SK-N-SH (cell line): ENCODE data around the gene LRRC56. TPM values are rescaled to one million over a fixed set of nuclear protein-coding genes. Genes with fewer than 3 reads are reported as not detected.

Experiments
- CTCF ChIA-PET: fragments of 300-600, 350-600 bp; formaldehyde crosslinking; extraction: SDS; loops from one replicate; lab custom pipeline; 2021; lab: Yijun Ruan, JAX
- POLR2A ChIA-PET: fragments of 350-600 bp; sonication (Branson Sonifier 250); formaldehyde crosslinking; extraction: SDS; loops from one replicate; lab custom pipeline; 2020; ENCODE audit warnings: antibody characterized with exemption, inconsistent platforms; lab: Yijun Ruan, JAX
- DNase-seq: peaks from one replicate; pipeline ENCODE4 v3.0.0; 2012
- H2AFZ ChIP-seq: fragments of 200-600 bp; sonication (generic); 2 replicates; pipeline ENCODE4 v1.8.1; 2016; ENCODE audit warnings: antibody characterized with exemption, mild to moderate bottlenecking, low read depth
- H3F3A ChIP-seq: fragments of 200-600 bp; sonication (generic); replicated peaks from 2 replicates; pipeline ENCODE3; 2016; ENCODE audit warnings: antibody characterized with exemption, mild to moderate bottlenecking; ENCODE audit not compliant: insufficient read depth
- H3K27ac ChIP-seq, 2 experiments: fragments of 200-500 bp in 1 of 2; fragments of 200-600 bp in 1 of 2; sonication (Bioruptor generic) in 1 of 2; sonication (generic), shearing (Covaris generic) in 1 of 2; 2 replicates each; pipeline versions ENCODE4 v1.5.1 to v1.6.1; 2014 to 2016; ENCODE audit warnings: low read depth in 2 of 2, inconsistent platforms in 1 of 2, low read length in 1 of 2, mild to moderate bottlenecking in 1 of 2, mixed read lengths in 1 of 2
- H3K27me3 ChIP-seq: fragments of 200-600 bp; sonication (generic), shearing (Covaris generic); 2 replicates; pipeline ENCODE4 v1.6.1; 2016; ENCODE audit warnings: mixed run types; ENCODE audit not compliant: insufficient read depth
- H3K36me3 ChIP-seq, 2 experiments: fragments of 200-500 bp in 1 of 2; fragments of 200-600 bp in 1 of 2; sonication (Bioruptor generic) in 1 of 2; sonication (generic) in 1 of 2; replicated peaks in 1 of 2; 2 replicates each; pipeline versions ENCODE3 to v1.5.1; 2014 to 2016; ENCODE audit warnings: low read length in 1 of 2, mild to moderate bottlenecking in 1 of 2; ENCODE audit not compliant: insufficient read depth in 2 of 2, control insufficient read depth in 1 of 2
- H3K4me1 ChIP-seq, 2 experiments: fragments of 200-500 bp in 1 of 2; fragments of 200-600 bp in 1 of 2; sonication (Bioruptor generic) in 1 of 2; sonication (generic), shearing (Covaris generic) in 1 of 2; 2 replicates each; pipeline versions ENCODE4 v1.5.1 to v1.6.1; 2014 to 2016; ENCODE audit warnings: low read depth in 1 of 2, low read length in 1 of 2, mixed run types in 1 of 2; ENCODE audit not compliant: insufficient read depth in 2 of 2, control insufficient read depth in 1 of 2
- H3K4me2 ChIP-seq: fragments of 200-600 bp; sonication (generic), shearing (Covaris generic); 2 replicates; pipeline ENCODE4 v1.6.1; 2017; ENCODE audit warnings: mixed run types
- H3K4me3 ChIP-seq, 2 experiments: fragments of 200-500 bp in 1 of 2; fragments of 200-600 bp in 1 of 2; sonication (Bioruptor generic) in 1 of 2; sonication (generic), shearing (Covaris generic) in 1 of 2; 2 replicates each; pipeline versions ENCODE4 v1.5.1 to v1.8.1; 2014 to 2016; ENCODE audit warnings: low read depth in 2 of 2, inconsistent platforms in 1 of 2, low read length in 1 of 2, mild to moderate bottlenecking in 1 of 2, mixed read lengths in 1 of 2, moderate library complexity in 1 of 2
- H3K79me2 ChIP-seq: fragments of 200-600 bp; sonication (generic); 2 replicates; pipeline ENCODE4 v1.8.1; 2017; ENCODE audit warnings: mild to moderate bottlenecking; ENCODE audit not compliant: insufficient read depth
- H3K9ac ChIP-seq: fragments of 200-600 bp; sonication (generic); 2 replicates; pipeline ENCODE4 v1.6.1; 2017; ENCODE audit warnings: mixed run types
- H3K9me2 ChIP-seq: fragments of 200-600 bp; sonication (generic); 2 replicates; pipeline ENCODE4 v1.6.1; 2017; ENCODE audit warnings: mixed run types
- H3K9me3 ChIP-seq: fragments of 200-600 bp; sonication (generic); 2 replicates; pipeline ENCODE4 v1.6.1; 2017; ENCODE audit warnings: mixed run types, mild to moderate bottlenecking, moderate library complexity
- H4K20me1 ChIP-seq: fragments of 200-600 bp; sonication (generic); 2 replicates; pipeline ENCODE4 v1.6.1; 2017; ENCODE audit warnings: mild to moderate bottlenecking, mixed run types; ENCODE audit not compliant: insufficient read depth
- EZH2phosphoT487 ChIP-seq: fragments of 200-600 bp; sonication (generic); IDR thresholded peaks from 2 replicates; pipeline ENCODE4 v1.6.1; 2017; ENCODE audit warnings: low read depth, mixed run types, mild to moderate bottlenecking, antibody characterized with exemption, moderate library complexity, borderline replicate concordance
- FOXM1 ChIP-seq: IDR thresholded peaks from 2 replicates; pipeline ENCODE4 v1.4.0; 2012; ENCODE audit warnings: low read depth, mild to moderate bottlenecking
- MXI1 ChIP-seq: IDR thresholded peaks from 2 replicates; pipeline ENCODE4 v1.6.1; 2012; ENCODE audit warnings: mild to moderate bottlenecking, low read depth, low read length, improper control_type of control experiment
- NFIC ChIP-seq: IDR thresholded peaks from 2 replicates; pipeline ENCODE4 v1.4.0; 2012; ENCODE audit warnings: borderline replicate concordance
- PBX3 ChIP-seq: IDR thresholded peaks from 2 replicates; pipeline ENCODE4; 2012
- RCOR1 ChIP-seq: fragments of 150-350 bp; IDR thresholded peaks from 2 replicates; pipeline ENCODE4 v1.6.1; 2017; ENCODE audit warnings: antibody characterized with exemption, low read length
- REST ChIP-seq: IDR thresholded peaks from 2 replicates; pipeline ENCODE4 v1.6.1; 2012; ENCODE audit warnings: mild to moderate bottlenecking, low read depth, low read length, moderate library complexity
- TAF1 ChIP-seq: IDR thresholded peaks from 2 replicates; pipeline ENCODE4 v1.6.1; 2012; ENCODE audit warnings: low read depth, mild to moderate bottlenecking, low read length, moderate library complexity, borderline replicate concordance
- USF1 ChIP-seq: IDR thresholded peaks from 2 replicates; pipeline ENCODE4 v1.4.0; 2012; ENCODE audit warnings: low read depth, borderline replicate concordance
- USF2 ChIP-seq: fragments of 150-350 bp; IDR thresholded peaks from 2 replicates; pipeline ENCODE4 v1.6.1; 2017; ENCODE audit warnings: antibody characterized with exemption, low read length, low read depth, borderline replicate concordance
- ZBTB33 ChIP-seq: IDR thresholded peaks from 2 replicates; pipeline ENCODE4 v1.4.0; 2012; ENCODE audit warnings: low read depth, borderline replicate concordance
- WGBS: methylation state at CpG from one replicate; pipeline ENCODE4 v1.1.6; 2017; ENCODE audit warnings: low lambda C conversion rate; 5-methylcytosine and 5-hydroxymethylcytosine counted together
- polyA plus RNA-seq, 3 experiments: library from polyadenylated mRNA; depleted of rRNA; stranded (reverse); fragments of >200 nt; gene quantifications; 2 replicates each; pipeline ENCODE4 v1.2.3, GENCODE V29; 2012

Gene LRRC56
- polyA plus RNA-seq, 1 of the 3 experiments (the other 2 are of a cell fraction) = 1.2 TPM

GRCh38 chr11:538431-539051, 1.2 kb downstream of the LRRC56 start:
- ChIA-PET CTCF (interaction anchor here (0.9 kb wide), 1 partner anchor 19 kb away, joined by 3 read pairs; no protein-coding TSS in a partner anchor), POLR2A (no interaction called here)
- no peak overlapping the region for H3K27ac ChIP-seq

More at GRCh38 chr11:538431-539051, 1.2 kb downstream of the LRRC56 start:
- no peaks in the 10 kb centered on the region for H3K9me2 ChIP-seq
- H3K36me3 ChIP-seq = peaks cover 0 to 3% of the 10 kb centered on the region in 2 experiments
- TF ChIP-seq USF1 = no peak
- TF ChIP-seq MXI1 = no peak
- no peak for TF ChIP-seq NFIC
- no peak for TF ChIP-seq PBX3
- no peak for TF ChIP-seq ZBTB33
- no peak for TF ChIP-seq EZH2phosphoT487
- no peak for TF ChIP-seq FOXM1
- TF ChIP-seq RCOR1 = no peak
- TF ChIP-seq USF2 = no peak
- TF ChIP-seq TAF1 = no peak
- TF ChIP-seq REST = no peak
- no peak overlapping the region for H3K9ac ChIP-seq
- no peak for DNase-seq
- no peak overlapping the region for H3K4me3 ChIP-seq
- no peak overlapping the region for H2AFZ ChIP-seq
- H4K20me1 ChIP-seq = peaks cover 9% of the 10 kb centered on the region; the same call in 1 of the 2 replicates
- H3F3A ChIP-seq = no peaks in the 10 kb centered on the region
- H3K9me3 ChIP-seq = no peaks in the 10 kb centered on the region
- 94% methylated on average over 11 of the region's 20 CpGs for WGBS
- no peaks in the 10 kb centered on the region for H3K27me3 ChIP-seq
- no peak overlapping the region for H3K4me2 ChIP-seq
- H3K4me1 ChIP-seq = peaks cover 0 to 12% of the 10 kb centered on the region in 2 experiments; a peak in 1 of 4 replicates
- H3K79me2 ChIP-seq = peaks cover 14% of the 10 kb centered on the region
